K562 (cell line): ENCODE measurements around the gene ZNF24. TPM values are rescaled to one million over a fixed set of nuclear protein-coding genes. Genes with fewer than 3 reads are reported as not detected.

Experiments used
- CBX5 ChIP-seq: IDR thresholded peaks from 2 replicates; pipeline ENCODE4 v1.6.1; 2014; ENCODE audit warnings: low read depth, borderline replicate concordance
- CEBPZ ChIP-seq: fragments of 150-350 bp; IDR thresholded peaks from 2 replicates; pipeline ENCODE4 v1.6.1; 2014; ENCODE audit warnings: low read depth, mild to moderate bottlenecking, low read length, borderline replicate concordance
- EP400 ChIP-seq: fragments of 450-650 bp; IDR thresholded peaks from 2 replicates; pipeline ENCODE4 v1.6.1; 2017; ENCODE audit warnings: antibody characterized with exemption, mild to moderate bottlenecking, moderate library complexity
- KDM1A ChIP-seq, 2 experiments: fragments of 450-650 bp; IDR thresholded peaks; 2 replicates each; pipeline ENCODE4 v1.6.1; 2016; ENCODE audit warnings: mild to moderate bottlenecking in 2 of 2
- MLX ChIP-seq, 2 experiments: fragments of 450-650 bp in 1 of 2; sonication (generic) in 1 of 2; formaldehyde crosslinking; conservative IDR thresholded peaks; 2 replicates each; pipeline versions ENCODE4 v1.4.0 to v1.8.1; 2020 to 2022; ENCODE audit warnings: mild to moderate bottlenecking in 1 of 2, missing genetic modification reagents in 1 of 2
- MTA2 ChIP-seq: fragments of 450-650 bp; IDR thresholded peaks from 2 replicates; pipeline ENCODE4 v1.6.1; 2016; ENCODE audit warnings: low read depth
- RREB1 ChIP-seq: fragments of 250-450 bp; sonication (Bioruptor Pico); IDR thresholded peaks from 2 replicates; pipeline ENCODE4 v1.4.0; 2020
- SMARCB1 ChIP-seq: IDR thresholded peaks from 2 replicates; pipeline ENCODE4 v1.6.1; 2011; ENCODE audit warnings: improper control_type of control experiment, low read depth; ENCODE audit not compliant: insufficient read length
- SRSF3 ChIP-seq: fragments of 200-400 bp; formaldehyde crosslinking; IDR thresholded peaks from 2 replicates; pipeline ENCODE4 v1.6.1; 2016; ENCODE audit warnings: mild to moderate bottlenecking, low read length, moderate library complexity; ENCODE audit not compliant: insufficient read depth
- TRIM24 ChIP-seq, 2 experiments: fragments of 450-650 bp; IDR thresholded peaks; 2 replicates each; pipeline ENCODE4 v1.6.1; 2016
- TRIM28 ChIP-seq: fragments of 450-650 bp; IDR thresholded peaks from 2 replicates; pipeline ENCODE4 v1.6.1; 2017
- YBX1 ChIP-seq: fragments of 450-650 bp; IDR thresholded peaks from 2 replicates; pipeline ENCODE4 v1.7.1; 2016; ENCODE audit warnings: mild to moderate bottlenecking
- ZKSCAN8 ChIP-seq: fragments of 200-800 bp; sonication (Bioruptor generic); IDR thresholded peaks from 2 replicates; pipeline ENCODE4 v1.6.1; 2016; ENCODE audit warnings: missing genetic modification characterization, missing compliant biosample characterization
- ZNF436 ChIP-seq: fragments of 250-450, 450-650 bp; sonication (Bioruptor Pico); formaldehyde crosslinking; IDR thresholded peaks from 2 replicates; pipeline ENCODE4 v1.7.0; 2020; ENCODE audit warnings: mild to moderate bottlenecking
- ZNF518B ChIP-seq: fragments of 250-450 bp; sonication (Bioruptor Pico); IDR thresholded peaks from 2 replicates; pipeline ENCODE4 v1.5.0; 2021; ENCODE audit warnings: mild to moderate bottlenecking, moderate library complexity
- ZNF707 ChIP-seq: fragments of 250-450 bp; sonication (Bioruptor Pico); conservative IDR thresholded peaks from 2 replicates; pipeline ENCODE4 v1.8.0; 2022; ENCODE audit warnings: inconsistent platforms, mild to moderate bottlenecking, moderate library complexity
- polyA plus RNA-seq, 8 experiments: library from polyadenylated mRNA; depleted of rRNA in 4 of 8; stranded (reverse) in 5 of 8; unstranded in 3 of 8; fragments of >200 nt; fragmentation: Nextera tagmentation in 2 of 8; fragmentation: Illumina TruSeq in 1 of 8; extraction: Ambion mirVana in 2 of 8; extraction: Trizol in 1 of 8; gene quantifications; 2 replicates each; pipeline versions ENCODE4 v1.2.1 to v1.2.3, GENCODE V29; 2011 to 2014; ENCODE audit warnings: inconsistent platforms in 1 of 8, missing spikeins in 1 of 8
- total RNA-seq, 7 experiments: library from RNA; depleted of rRNA in 6 of 7; stranded (reverse); fragments of >200 nt in 6 of 7; fragmentation: Illumina TruSeq in 2 of 7; extraction: Trizol in 2 of 7; gene quantifications; 2 replicates each; pipeline versions ENCODE4 v1.2.1 to v1.2.3, GENCODE V29; 2011 to 2021; ENCODE audit warnings: low replicate concordance in 1 of 7

The ZNF24 gene
- total and polyA plus RNA-seq, 9 of the 15 experiments (the other 6 are each of a cell fraction or from before 2014, with no cell fraction given), result 35.7 to 72.8 (median 54.1) TPM

GRCh38 chr18:35352283-35352682, 8.1 kb upstream of the ZNF24 start (continued):
- TF ChIP-seq CEBPZ (peak; percentile 75), KDM1A (IDR thresholded peaks at IDR 0.05) (no peak), ZKSCAN8 (CRISPR knock-in tag) (no peak), MLX (CRISPR knock-in tag; conservative IDR thresholded peaks at IDR 0.05) (no peak), ZNF518B (CRISPR knock-in tag) (no peak), SRSF3 (no peak), SMARCB1 (no peak), MTA2 (no peak), YBX1 (no peak), TRIM28 (peak; percentile 79), EP400 (no peak), CBX5 (peak; percentile 82; the same call in 1 of the 2 replicates), ZNF707 (CRISPR knock-in tag) (no peak), TRIM24 (IDR thresholded peaks at IDR 0.05) (peak in 1 of 2 experiments; percentile 22; a peak in 1 of 4 replicates), RREB1 (CRISPR knock-in tag) (no peak), ZNF436 (no peak)
